ENCODE results near the gene SIKE1. TPM values are rescaled to one million over a fixed set of nuclear protein-coding genes. Genes with fewer than 3 reads are reported as not detected.

Gene SIKE1
- polyA plus RNA-seq, 1 donor (not counting 4 experiments of a cell fraction or from before 2014, with no cell fraction given), result 40.3 TPM

- DNase-seq (ENCODE audit: low read depth, low spot score), result no peak
- Histone ChIP-seq H2AFZ (ENCODE audit: control insufficient read depth, low read length) (no peak overlapping the region), H3K4me2 (ENCODE audit: control insufficient read depth, extremely low read depth, insufficient read depth, low read depth, low read length) (no peak overlapping the region), H3K27ac (ENCODE audit: control insufficient read depth, insufficient read depth, low read length) (no peak overlapping the region), H3K9me1 (ENCODE audit: control insufficient read depth, extremely low read depth, insufficient read depth, low read length) (no peaks in the 10 kb centered on the region), H4K20me1 (ENCODE audit: control insufficient read depth, extremely low read depth, insufficient read depth, low read length) (peaks cover 14% of the 10 kb centered on the region), H3K4me3 (ENCODE audit: control insufficient read depth in 2 of 3, extremely low read depth in 1 of 3, insufficient read depth in 2 of 3, low read depth in 1 of 3, low read length in 3 of 3) (no peak overlapping the region), H3K4me1 (ENCODE audit: control insufficient read depth, extremely low read depth, insufficient read depth, low read length) (no peaks in the 10 kb centered on the region), H3K36me3 (ENCODE audit: control insufficient read depth in 2 of 2, extremely low read depth in 1 of 2, insufficient read depth in 2 of 2, low read length in 2 of 2) (peaks cover 9 to 27% of the 10 kb centered on the region in 2 experiments), H3K9ac (ENCODE audit: control insufficient read depth, extremely low read depth, insufficient read depth, low read length) (no peak overlapping the region), H3K9me3 (ENCODE audit: control insufficient read depth, low read depth, low read length) (no peaks in the 10 kb centered on the region), H3K79me2 (ENCODE audit: control insufficient read depth, insufficient read depth, low read length) (peaks cover 100% of the 10 kb centered on the region), H3K27me3 (ENCODE audit: control insufficient read depth, extremely low read depth, insufficient read depth, low read length) (no peaks in the 10 kb centered on the region)
- TF ChIP-seq EZH2 (IDR thresholded peaks at IDR 0.05; ENCODE audit: low read length), result no peak
- TF ChIP-seq CTCF (optimal IDR thresholded peaks at IDR 0.05 in 1 of 3, IDR thresholded peaks at IDR 0.05 in 1 of 3, conservative IDR thresholded peaks at IDR 0.05 in 1 of 3; ENCODE audit: extremely low read depth in 1 of 3, insufficient read depth in 2 of 3, low read length in 3 of 3), result no peak
- FAIRE-seq, result no peak
- dilution Hi-C loops (cut with MboI; ENCODE audit: extremely low pct_ligation_motif_present, low sequenced_read_pairs), result no loop called here
Observed at GRCh38 chr1:114745291-114745690, 35.2 kb downstream of the SIKE1 start.

GRCh38 chr1:114741963-114742746 lies 38.3 kb downstream of the SIKE1 start:
- Histone ChIP-seq H3K27me3 (ENCODE audit: control insufficient read depth, extremely low read depth, insufficient read depth, low read length) (no peaks in the 10 kb centered on the region), H3K9me3 (ENCODE audit: control insufficient read depth, low read depth, low read length) (no peaks in the 10 kb centered on the region), H3K79me2 (ENCODE audit: control insufficient read depth, insufficient read depth, low read length) (peaks cover 89% of the 10 kb centered on the region), H3K4me3 (ENCODE audit: control insufficient read depth in 2 of 3, extremely low read depth in 1 of 3, insufficient read depth in 2 of 3, low read depth in 1 of 3, low read length in 3 of 3) (no peak overlapping the region), H3K4me1 (ENCODE audit: control insufficient read depth, extremely low read depth, insufficient read depth, low read length) (no peaks in the 10 kb centered on the region), H3K27ac (ENCODE audit: control insufficient read depth, insufficient read depth, low read length) (no peak overlapping the region), H3K36me3 (ENCODE audit: control insufficient read depth in 2 of 2, extremely low read depth in 1 of 2, insufficient read depth in 2 of 2, low read length in 2 of 2) (peaks cover 7 to 21% of the 10 kb centered on the region in 2 experiments), H3K9ac (ENCODE audit: control insufficient read depth, extremely low read depth, insufficient read depth, low read length) (no peak overlapping the region), H3K4me2 (ENCODE audit: control insufficient read depth, extremely low read depth, insufficient read depth, low read depth, low read length) (no peak overlapping the region), H4K20me1 (ENCODE audit: control insufficient read depth, extremely low read depth, insufficient read depth, low read length) (peaks cover 15% of the 10 kb centered on the region), H3K9me1 (ENCODE audit: control insufficient read depth, extremely low read depth, insufficient read depth, low read length) (no peaks in the 10 kb centered on the region), H2AFZ (ENCODE audit: control insufficient read depth, low read length) (no peak overlapping the region)
- FAIRE-seq (no peak), DNase-seq (ENCODE audit: low read depth, low spot score) (no peak)
- TF ChIP-seq EZH2 (IDR thresholded peaks at IDR 0.05; ENCODE audit: low read length) (no peak), CTCF (optimal IDR thresholded peaks at IDR 0.05 in 1 of 3, IDR thresholded peaks at IDR 0.05 in 1 of 3, conservative IDR thresholded peaks at IDR 0.05 in 1 of 3; ENCODE audit: extremely low read depth in 1 of 3, insufficient read depth in 2 of 3, low read length in 3 of 3) (no peak)
- dilution Hi-C loops (cut with MboI; ENCODE audit: extremely low pct_ligation_motif_present, low sequenced_read_pairs), result no loop called here

Data from keratinocyte (primary cell).